Activated naive CD8-positive, alpha-beta T cell (primary cell): Measurements from ENCODE around the gene PSMC2.

ENCODE experiments used
- H3K27ac Mint-ChIP-seq: one replicate; pipeline ENCODE4 v1.8.0; 2021; ENCODE audit warnings: mixed read lengths
- H3K27me3 Mint-ChIP-seq: one replicate; pipeline ENCODE4 v1.8.0; 2021; ENCODE audit warnings: mixed read lengths
- H3K36me3 Mint-ChIP-seq: one replicate; pipeline ENCODE4 v1.8.0; 2021; ENCODE audit warnings: mixed read lengths
- H3K4me1 Mint-ChIP-seq: one replicate; pipeline ENCODE4 v1.8.0; 2021; ENCODE audit warnings: low read depth, mixed read lengths
- H3K4me3 Mint-ChIP-seq: one replicate; pipeline ENCODE4 v1.8.0; 2021; ENCODE audit warnings: mild to moderate bottlenecking, mixed read lengths
- H3K9me3 Mint-ChIP-seq: one replicate; pipeline ENCODE4 v1.8.0; 2021; ENCODE audit warnings: low read depth, mixed read lengths

Gene PSMC2

DNA sequence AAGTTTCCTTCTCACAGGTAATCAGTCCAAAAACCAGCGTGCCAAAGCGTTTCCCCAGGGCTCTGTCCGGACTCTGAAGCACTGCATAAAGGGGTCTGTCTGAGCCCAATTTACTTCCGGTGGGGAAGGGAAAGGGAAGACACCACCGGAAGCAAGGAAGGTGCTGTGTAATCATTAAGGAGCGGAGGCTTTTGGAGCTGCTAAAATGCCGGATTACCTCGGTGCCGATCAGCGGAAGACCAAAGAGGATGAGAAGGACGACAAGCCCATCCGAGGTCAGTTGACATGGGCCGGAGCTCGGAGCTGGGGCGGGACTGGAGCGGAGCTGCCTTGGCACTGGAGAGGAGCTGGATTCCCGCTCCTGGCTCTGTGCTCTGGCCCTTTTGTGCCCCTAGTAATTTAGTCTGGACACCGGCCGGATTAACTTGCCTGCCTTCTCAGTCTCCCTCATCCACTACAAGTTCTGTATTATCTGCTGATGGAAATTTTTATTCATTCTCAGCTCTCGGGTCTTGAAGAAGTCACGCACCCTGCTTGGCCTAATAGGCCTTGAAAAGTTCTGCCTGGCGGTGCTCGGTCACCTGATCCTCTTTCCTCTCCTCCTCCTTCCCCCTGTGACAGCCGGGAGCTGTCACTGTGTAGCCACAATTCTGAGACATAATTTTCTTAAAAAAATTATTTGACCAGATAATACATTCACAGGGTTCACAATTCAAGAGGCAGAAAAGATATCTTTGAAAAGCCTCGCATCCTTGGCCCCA, at the start of gene PSMC2:
PSMC2 (plus strand) TSS at position 137 of the 761 bp plus-strand sequence; CDS start at position 206, 69 bp downstream.
- peak within 1 kb of the TSS; percentile 97 for H3K27ac Mint-ChIP-seq

DNA sequence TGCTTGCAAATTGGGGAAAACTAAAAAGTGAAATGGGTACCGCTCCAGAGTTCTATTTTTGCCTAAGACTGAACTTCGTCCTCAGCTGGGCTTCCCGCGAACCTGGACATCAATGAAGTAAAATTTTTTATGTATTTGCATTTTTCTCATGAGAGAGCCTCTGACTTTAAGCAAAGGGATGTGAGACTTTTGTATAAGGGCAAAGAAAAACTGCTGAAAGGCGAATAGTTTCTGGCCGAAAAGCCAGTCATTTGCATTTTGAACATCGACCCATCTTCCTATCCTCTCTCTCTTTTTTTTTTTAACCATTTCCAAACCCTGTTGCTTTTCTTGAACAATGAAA, 49.6 kb upstream of the PSMC2 start:
- Mint-ChIP-seq H3K36me3 (peaks cover 2% of the 10 kb centered on the region), H3K27me3 (no peaks in the 10 kb centered on the region), H3K4me3 (peak overlapping the region; percentile 97), H3K4me1 (peaks cover 41% of the 10 kb centered on the region), H3K9me3 (no peaks in the 10 kb centered on the region), H3K27ac (peak overlapping the region; percentile 96)

More for the DNA sequence above, at the start of gene PSMC2:
- H3K27me3 Mint-ChIP-seq, result no peaks in the 10 kb centered on the region
- H3K36me3 Mint-ChIP-seq, result peaks cover 6% of the 10 kb centered on the region
- H3K4me1 Mint-ChIP-seq, result peaks cover 66% of the 10 kb centered on the region
- no peaks in the 10 kb centered on the region for H3K9me3 Mint-ChIP-seq
- peak within 1 kb of the TSS; percentile 94 for H3K4me3 Mint-ChIP-seq

DNA sequence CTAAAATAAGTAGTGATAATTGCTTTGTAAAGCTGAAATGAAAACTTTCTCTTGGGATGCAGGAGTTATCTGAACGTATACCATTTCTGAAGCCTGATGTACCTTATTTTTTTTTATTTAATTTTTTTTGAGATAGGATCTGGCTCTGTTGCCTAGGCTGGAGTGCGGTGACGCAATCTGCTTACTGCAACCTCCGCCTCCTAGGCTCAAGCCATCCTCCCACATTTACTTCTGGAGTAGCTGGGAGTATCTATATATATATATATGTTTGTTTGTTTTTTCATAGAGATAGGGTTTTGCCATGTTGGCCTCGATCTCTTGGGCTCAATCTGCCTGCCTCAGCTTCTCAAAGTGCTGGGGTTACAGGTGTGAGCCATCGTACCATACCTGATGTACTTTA, 47.8 kb upstream of the PSMC2 start:
- H3K27ac Mint-ChIP-seq, result no peak overlapping the region
- H3K27me3 Mint-ChIP-seq, result no peaks in the 10 kb centered on the region
- H3K36me3 Mint-ChIP-seq, result peaks cover 6% of the 10 kb centered on the region
- H3K4me1 Mint-ChIP-seq, result peaks cover 54% of the 10 kb centered on the region
- H3K9me3 Mint-ChIP-seq, result no peaks in the 10 kb centered on the region
- no peak overlapping the region for H3K4me3 Mint-ChIP-seq

DNA sequence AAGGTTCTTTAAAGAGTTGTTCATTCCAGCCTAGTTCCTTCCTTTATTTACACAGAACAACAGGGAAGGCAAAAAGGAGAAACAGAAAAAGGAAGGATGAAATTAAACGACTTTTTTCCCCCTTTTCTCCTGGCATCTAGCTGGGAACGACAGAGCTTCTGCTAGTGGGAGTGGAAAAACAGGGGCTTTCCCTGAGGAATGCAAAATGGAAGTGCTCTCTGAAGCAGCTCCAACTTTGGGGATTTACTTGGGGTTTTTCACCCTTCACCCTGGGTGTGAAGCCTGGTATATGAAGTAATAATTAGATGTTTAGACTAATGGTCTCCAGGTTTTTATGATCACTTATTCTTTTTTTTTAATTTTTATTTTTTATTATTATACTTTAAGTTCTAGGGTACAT, 46.0 kb upstream of the PSMC2 start:
- H3K27ac Mint-ChIP-seq, result no peak overlapping the region
- H3K4me3 Mint-ChIP-seq, result no peak overlapping the region
- H3K27me3 Mint-ChIP-seq, result no peaks in the 10 kb centered on the region
- peaks cover 8% of the 10 kb centered on the region for H3K36me3 Mint-ChIP-seq
- H3K9me3 Mint-ChIP-seq, result no peaks in the 10 kb centered on the region
- H3K4me1 Mint-ChIP-seq, result peaks cover 59% of the 10 kb centered on the region

DNA sequence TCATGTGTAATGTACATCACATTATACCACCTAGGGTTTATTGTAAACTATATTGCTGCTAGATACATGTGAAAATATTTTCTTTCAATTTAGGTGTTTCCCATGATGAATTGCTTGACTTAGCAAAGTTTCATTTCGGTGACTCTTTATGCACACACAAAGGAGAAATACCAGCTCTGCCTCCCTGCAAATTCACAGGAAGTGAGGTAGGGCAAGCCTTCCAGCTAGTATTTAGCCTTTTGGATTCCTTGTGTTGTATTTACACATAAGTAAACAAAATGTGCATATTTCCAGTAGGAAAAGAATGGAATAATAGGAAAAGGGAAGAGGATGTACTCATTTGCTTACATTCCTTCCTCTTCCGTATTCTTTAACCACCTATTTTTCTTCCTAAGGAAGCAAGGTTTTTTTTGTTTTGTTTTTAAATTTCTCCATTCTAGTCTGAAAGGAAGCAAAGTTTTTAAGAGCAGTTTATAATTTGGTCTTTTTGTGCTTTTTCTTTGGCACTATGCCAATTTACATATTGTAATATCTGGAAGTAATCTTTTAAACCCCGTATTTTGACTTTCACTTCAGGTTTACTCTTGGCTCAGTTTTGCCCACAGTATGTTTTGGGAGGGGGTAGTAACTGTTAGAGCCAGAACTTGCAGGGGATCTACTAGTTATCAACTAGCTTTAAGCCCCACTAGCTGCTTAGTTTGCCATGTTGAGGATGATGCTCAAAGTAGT, 39.8 kb upstream of the PSMC2 start:
- no peaks in the 10 kb centered on the region for H3K27me3 Mint-ChIP-seq
- H3K9me3 Mint-ChIP-seq, result no peaks in the 10 kb centered on the region
- peaks cover 6% of the 10 kb centered on the region for H3K36me3 Mint-ChIP-seq
- no peak overlapping the region for H3K4me3 Mint-ChIP-seq
- H3K4me1 Mint-ChIP-seq, result peaks cover 32% of the 10 kb centered on the region
- peak overlapping the region; percentile 72 for H3K27ac Mint-ChIP-seq

DNA sequence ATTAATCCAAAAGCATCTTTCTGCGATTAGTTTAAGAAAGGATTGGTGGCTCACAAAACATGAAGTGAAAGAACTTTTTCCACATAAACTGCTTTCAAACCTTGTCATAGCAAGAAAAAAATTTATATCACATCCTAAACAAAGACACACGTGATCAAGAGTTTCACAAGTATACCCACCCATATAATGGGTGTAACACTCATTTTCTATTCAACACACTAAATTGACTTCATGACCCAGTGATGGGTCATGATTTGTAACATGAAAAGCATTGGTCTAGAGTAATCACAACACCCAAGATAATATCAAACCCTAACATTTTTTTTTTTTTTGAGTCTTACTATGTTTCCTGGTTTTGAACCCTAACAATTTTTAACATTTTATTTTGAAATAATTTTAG, 32.6 kb upstream of the PSMC2 start:
- peak overlapping the region; percentile 35 for H3K27ac Mint-ChIP-seq
- peaks cover 2% of the 10 kb centered on the region for H3K36me3 Mint-ChIP-seq
- no peaks in the 10 kb centered on the region for H3K27me3 Mint-ChIP-seq
- no peak overlapping the region for H3K4me3 Mint-ChIP-seq
- no peaks in the 10 kb centered on the region for H3K9me3 Mint-ChIP-seq
- peaks cover 13% of the 10 kb centered on the region for H3K4me1 Mint-ChIP-seq

DNA sequence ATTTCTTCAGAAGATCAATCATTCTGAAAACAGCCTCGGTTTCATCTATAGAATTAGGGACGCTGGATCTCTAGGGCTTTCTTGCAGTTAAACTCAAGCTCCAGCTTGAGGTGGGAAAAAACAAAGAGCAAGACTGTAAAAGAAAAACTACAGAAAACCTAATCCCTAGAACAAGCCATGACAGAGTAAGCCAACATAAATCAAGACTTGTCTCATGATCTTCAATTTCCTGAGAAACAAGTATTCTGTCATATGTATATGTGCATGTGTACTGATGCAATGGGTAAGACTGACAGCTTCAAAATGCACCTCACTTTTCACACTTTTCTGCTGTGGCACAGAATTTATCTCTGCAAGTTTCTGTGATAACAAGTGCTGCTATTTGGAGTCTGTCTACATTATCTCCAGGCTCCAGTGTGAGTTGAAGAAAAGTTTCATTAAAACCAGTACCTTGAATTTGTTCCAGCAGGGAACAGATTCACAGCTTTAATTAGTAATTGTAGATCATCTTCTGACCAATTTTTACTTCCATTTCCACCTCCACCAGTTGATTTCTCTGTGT, 31.0 kb upstream of the PSMC2 start:
- Mint-ChIP-seq H3K36me3 (peaks cover 2% of the 10 kb centered on the region), H3K27me3 (no peaks in the 10 kb centered on the region), H3K27ac (peak overlapping the region; percentile 6), H3K4me3 (no peak overlapping the region), H3K9me3 (no peaks in the 10 kb centered on the region), H3K4me1 (peaks cover 9% of the 10 kb centered on the region)

DNA sequence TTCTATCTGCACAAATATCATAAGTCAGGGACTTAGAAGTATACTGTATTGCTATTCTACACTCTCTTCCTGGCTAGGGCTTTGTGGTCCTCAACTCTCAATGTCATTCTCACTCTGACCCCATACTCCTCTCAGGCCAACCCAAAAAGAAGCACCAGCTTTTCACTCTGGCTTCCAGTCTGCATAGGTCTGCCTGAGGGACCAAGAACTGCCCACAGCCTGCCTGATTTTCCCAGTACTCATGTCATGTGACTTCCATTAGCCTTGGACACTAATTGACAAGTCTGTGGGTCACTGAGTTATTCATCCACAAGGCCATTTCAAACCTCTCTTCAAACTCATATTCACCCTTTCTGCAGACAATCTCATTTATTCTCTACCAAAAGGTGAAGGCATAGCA, 30.4 kb upstream of the PSMC2 start:
- Mint-ChIP-seq H3K4me1 (peaks cover 7% of the 10 kb centered on the region), H3K36me3 (peaks cover 2% of the 10 kb centered on the region), H3K9me3 (no peaks in the 10 kb centered on the region), H3K4me3 (no peak overlapping the region), H3K27me3 (no peaks in the 10 kb centered on the region), H3K27ac (peak overlapping the region; percentile 0)

DNA sequence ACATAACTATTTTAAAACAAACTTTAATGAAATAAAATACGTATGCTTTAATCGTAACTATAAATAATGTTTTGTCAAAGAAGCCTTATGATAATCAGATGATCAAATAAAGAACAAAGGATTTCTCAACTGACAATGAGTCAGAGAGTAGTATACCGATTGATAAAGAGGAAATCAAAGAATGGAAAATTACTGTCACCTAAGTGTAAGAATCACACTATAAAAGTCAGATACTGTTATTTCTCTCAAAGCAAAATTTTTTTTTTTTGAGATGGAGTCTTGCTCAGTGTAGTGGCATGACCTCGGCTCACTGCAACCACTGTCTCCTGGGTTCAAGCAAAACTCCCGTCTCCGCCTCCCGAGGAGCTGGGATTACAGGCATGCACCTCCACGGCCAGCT, 21.7 kb upstream of the PSMC2 start:
- no peaks in the 10 kb centered on the region for H3K27me3 Mint-ChIP-seq
- H3K4me1 Mint-ChIP-seq, result peaks cover 22% of the 10 kb centered on the region
- no peaks in the 10 kb centered on the region for H3K36me3 Mint-ChIP-seq
- peak overlapping the region; percentile 30 for H3K4me3 Mint-ChIP-seq
- H3K27ac Mint-ChIP-seq, result peak overlapping the region; percentile 82
- H3K9me3 Mint-ChIP-seq, result no peaks in the 10 kb centered on the region

DNA sequence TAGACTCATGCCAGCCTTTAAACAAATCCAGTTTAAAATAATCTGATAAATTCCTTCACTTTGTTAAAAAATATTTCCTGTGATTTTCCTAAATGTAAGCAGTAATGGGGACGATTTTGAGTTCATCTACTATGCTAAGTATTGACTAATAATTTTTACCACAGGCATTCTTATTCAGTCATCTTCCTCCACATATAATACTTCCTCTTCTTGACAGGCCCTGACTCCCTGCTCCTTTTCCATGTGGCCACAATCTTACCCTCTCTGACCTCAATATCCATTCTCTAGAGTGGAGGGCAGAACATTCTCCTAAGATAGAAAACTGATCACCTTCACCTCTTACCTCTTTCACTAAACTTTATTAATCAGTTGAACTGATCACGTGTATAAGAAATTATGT, 10.7 kb upstream of the PSMC2 start:
- Mint-ChIP-seq H3K4me3 (no peak overlapping the region), H3K4me1 (peaks cover 28% of the 10 kb centered on the region), H3K9me3 (no peaks in the 10 kb centered on the region), H3K27ac (no peak overlapping the region), H3K36me3 (peaks cover 13% of the 10 kb centered on the region), H3K27me3 (no peaks in the 10 kb centered on the region)

DNA sequence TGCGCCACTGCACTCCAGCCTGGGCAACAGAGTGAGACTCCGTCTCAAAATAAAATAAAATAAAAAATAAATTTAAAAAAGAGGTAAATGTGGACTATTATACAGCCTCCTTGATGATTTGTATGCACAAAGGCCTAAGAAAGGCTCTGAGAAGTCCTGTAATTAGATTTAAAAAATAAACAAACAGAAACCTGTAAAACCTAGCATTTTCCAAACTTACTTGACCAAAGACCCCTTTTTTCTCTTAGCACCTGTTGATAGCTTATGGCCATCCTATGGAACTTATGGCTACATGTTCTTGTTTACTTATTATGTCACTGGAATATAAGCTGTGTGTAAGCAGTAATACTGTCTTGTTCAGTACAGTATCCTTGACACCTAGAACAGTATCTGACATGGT, 8.6 kb upstream of the PSMC2 start:
- Mint-ChIP-seq H3K27me3 (no peaks in the 10 kb centered on the region), H3K4me3 (no peak overlapping the region), H3K9me3 (no peaks in the 10 kb centered on the region), H3K27ac (no peak overlapping the region), H3K4me1 (peaks cover 38% of the 10 kb centered on the region), H3K36me3 (peaks cover 15% of the 10 kb centered on the region)

DNA sequence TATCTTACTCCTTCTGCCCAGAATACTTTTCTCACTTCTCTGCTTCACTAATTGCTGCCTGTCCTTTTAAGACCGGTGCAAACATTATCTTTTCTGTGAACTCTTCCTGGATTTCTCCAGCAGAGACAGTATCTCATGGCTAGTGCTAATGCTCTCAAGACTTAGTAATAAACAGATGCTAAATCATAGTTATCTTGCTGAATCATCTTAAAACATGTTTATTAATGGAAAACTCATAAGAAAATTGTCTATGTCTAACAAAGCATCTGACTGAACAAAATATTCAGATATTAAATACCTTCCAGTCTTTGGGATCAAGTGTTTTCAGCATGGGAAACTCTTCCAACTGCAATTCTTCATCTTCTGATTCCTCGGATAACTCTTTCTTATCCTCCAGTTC, 6.0 kb upstream of the PSMC2 start:
- Mint-ChIP-seq H3K9me3 (no peaks in the 10 kb centered on the region), H3K4me3 (peak overlapping the region; percentile 77), H3K27ac (peak overlapping the region; percentile 50), H3K27me3 (no peaks in the 10 kb centered on the region), H3K36me3 (peaks cover 15% of the 10 kb centered on the region), H3K4me1 (peaks cover 50% of the 10 kb centered on the region)

DNA sequence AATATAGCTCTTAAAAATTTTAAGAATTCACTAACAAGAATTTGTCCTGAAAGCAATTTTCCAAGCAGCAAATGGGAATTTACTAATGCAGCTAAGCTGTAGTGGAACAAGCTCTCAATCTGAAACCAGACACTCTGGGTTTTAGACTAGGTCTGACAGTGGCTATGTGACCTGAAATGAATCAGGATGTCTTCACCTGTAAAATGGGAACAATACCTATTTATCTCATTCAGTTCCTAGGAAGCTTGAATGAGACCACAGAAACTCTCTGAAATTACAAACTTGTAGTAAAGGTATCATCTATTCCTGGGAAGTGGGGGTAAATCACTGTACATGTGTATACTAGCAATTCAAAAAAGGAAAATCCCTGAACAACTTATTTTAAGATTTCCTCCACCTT, 4.1 kb upstream of the PSMC2 start:
- Mint-ChIP-seq H3K36me3 (peaks cover 13% of the 10 kb centered on the region), H3K27ac (peak overlapping the region; percentile 99), H3K9me3 (no peaks in the 10 kb centered on the region), H3K4me3 (peak overlapping the region; percentile 93), H3K27me3 (no peaks in the 10 kb centered on the region), H3K4me1 (peaks cover 55% of the 10 kb centered on the region)

DNA sequence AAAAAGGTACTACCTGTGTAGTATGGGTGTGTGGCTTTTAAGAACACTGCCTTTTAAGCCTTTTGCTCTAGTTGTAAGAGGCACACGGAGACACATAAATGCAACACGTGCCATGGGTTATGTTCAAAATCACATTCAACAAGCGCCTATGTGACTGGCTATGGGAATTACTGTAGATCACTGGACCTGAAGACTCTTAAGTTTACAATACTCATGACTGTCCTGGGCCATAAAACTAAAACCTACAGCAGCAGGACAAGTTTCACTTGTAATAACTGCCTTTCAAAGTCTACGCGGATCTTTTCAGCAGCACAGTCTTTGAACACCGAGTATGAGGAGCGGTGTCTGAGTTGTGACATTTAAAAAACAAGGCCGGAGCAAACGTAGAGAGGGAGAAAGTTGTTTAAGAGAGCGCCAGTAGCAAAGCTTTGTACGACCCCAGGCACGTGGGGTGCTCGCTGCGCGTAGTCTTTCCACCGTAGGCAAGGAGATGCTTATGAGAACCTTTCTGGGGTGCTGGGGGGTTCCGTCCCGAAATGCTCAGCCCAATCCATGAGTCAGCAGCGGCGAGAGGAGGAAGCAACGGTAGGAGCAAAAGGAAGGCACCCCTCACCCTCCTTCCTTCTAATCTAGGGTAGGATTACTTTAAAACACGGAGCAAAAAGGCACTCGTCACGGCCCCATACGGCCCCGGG, 3.5 kb upstream of the PSMC2 start:
- Mint-ChIP-seq H3K27me3 (no peaks in the 10 kb centered on the region), H3K4me1 (peaks cover 61% of the 10 kb centered on the region), H3K27ac (peak overlapping the region; percentile 99), H3K9me3 (no peaks in the 10 kb centered on the region), H3K4me3 (peak overlapping the region; percentile 93), H3K36me3 (peaks cover 15% of the 10 kb centered on the region)
